ENCODE data around the gene SNAPC1.
A peak's percentile ranks its signal among the peaks of the same experiment; 100 is the strongest.

DNA sequence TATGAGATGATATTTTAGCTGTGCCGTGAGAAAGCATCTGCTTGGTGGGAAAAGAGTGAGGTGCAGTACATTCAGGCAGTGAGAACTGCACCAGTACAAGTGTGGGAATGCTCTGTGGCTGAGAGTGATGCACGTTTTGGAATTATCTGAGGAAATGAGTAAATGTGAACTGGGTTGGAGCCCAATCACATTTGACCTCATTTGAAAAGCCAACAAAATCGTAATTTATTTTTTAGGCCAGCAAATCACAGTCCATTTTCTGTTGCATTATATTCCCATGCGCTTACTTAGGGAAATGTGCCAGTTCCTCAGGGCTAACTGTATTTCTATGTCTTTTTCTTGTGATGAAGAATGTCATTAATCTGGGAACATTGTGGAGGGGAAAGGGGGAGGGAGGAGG lies 77.3 kb downstream of the SNAPC1 start:
- TF ChIP-seq, protein P1, sequence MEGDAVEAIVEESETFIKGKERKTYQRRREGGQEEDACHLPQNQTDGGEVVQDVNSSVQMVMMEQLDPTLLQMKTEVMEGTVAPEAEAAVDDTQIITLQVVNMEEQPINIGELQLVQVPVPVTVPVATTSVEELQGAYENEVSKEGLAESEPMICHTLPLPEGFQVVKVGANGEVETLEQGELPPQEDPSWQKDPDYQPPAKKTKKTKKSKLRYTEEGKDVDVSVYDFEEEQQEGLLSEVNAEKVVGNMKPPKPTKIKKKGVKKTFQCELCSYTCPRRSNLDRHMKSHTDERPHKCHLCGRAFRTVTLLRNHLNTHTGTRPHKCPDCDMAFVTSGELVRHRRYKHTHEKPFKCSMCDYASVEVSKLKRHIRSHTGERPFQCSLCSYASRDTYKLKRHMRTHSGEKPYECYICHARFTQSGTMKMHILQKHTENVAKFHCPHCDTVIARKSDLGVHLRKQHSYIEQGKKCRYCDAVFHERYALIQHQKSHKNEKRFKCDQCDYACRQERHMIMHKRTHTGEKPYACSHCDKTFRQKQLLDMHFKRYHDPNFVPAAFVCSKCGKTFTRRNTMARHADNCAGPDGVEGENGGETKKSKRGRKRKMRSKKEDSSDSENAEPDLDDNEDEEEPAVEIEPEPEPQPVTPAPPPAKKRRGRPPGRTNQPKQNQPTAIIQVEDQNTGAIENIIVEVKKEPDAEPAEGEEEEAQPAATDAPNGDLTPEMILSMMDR (IDR thresholded peaks at IDR 0.05; ENCODE audit: extremely low read depth in 1 of 2, insufficient read depth in 1 of 2, low read depth in 1 of 2, low read length in 2 of 2): no peak
- TF ChIP-seq POLR2A (IDR thresholded peaks at IDR 0.05; ENCODE audit: low read depth, low read length): no peak
- TF ChIP-seq EZH2 (IDR thresholded peaks at IDR 0.05; ENCODE audit: borderline replicate concordance, low read depth, low read length, severe bottlenecking): no peak
- peak; percentile 22 for TF ChIP-seq FOS (IDR thresholded peaks at IDR 0.05; ENCODE audit: borderline replicate concordance, insufficient read depth, low read length)
- TF ChIP-seq, protein P2, sequence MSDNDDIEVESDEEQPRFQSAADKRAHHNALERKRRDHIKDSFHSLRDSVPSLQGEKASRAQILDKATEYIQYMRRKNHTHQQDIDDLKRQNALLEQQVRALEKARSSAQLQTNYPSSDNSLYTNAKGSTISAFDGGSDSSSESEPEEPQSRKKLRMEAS (IDR thresholded peaks at IDR 0.05; ENCODE audit: insufficient read depth, insufficient read length): no peak
- peak; percentile 28 for TF ChIP-seq POLR2AphosphoS5 (IDR thresholded peaks at IDR 0.05; ENCODE audit: insufficient read depth, low read depth, low read length)

All from endothelial cell of umbilical vein (primary cell).